GM19023 (cell line): ENCODE results near the gene EPM2A.
"Not testable (repeated sequence)": the region's sequence is repeated elsewhere in the genome, so short reads cannot be mapped to it uniquely, and the experiment has no call there.

Source experiments
- ATAC-seq: cut with Tn5 transposase; IDR thresholded peaks from one replicate; pipeline ENCODE4 v1.9.1; 2021; ENCODE audit warnings: mild to moderate bottlenecking, moderate library complexity; ENCODE audit not compliant: unreplicated experiment

Gene EPM2A

GRCh38 chr6:145731447-145731846 is 3.9 kb downstream of the EPM2A start:
- ATAC-seq = no peak

GRCh38 chr6:145729887-145730286 is 5.4 kb downstream of the EPM2A start:
- no peak for ATAC-seq

GRCh38 chr6:145728444-145729385 is 6.6 kb downstream of the EPM2A start:
- ATAC-seq = no peak

- ATAC-seq = no peak
These were observed 7.4 kb downstream of the EPM2A start for GRCh38 chr6:145727817-145728388.

GRCh38 chr6:145725570-145725969 is 9.8 kb downstream of the EPM2A start:
- no peak for ATAC-seq

- ATAC-seq = no peak
These were observed 11.7 kb downstream of the EPM2A start for GRCh38 chr6:145723646-145724045.

- no peak for ATAC-seq
These were observed 13.1 kb downstream of the EPM2A start for GRCh38 chr6:145722190-145722589.

GRCh38 chr6:145721144-145721543 is 14.2 kb downstream of the EPM2A start:
- no peak for ATAC-seq

GRCh38 chr6:145715426-145715825 is 19.9 kb downstream of the EPM2A start:
- ATAC-seq = no peak

- no peak for ATAC-seq
These were observed 20.6 kb downstream of the EPM2A start for GRCh38 chr6:145714731-145715130.

GRCh38 chr6:145713773-145714172 is 21.5 kb downstream of the EPM2A start:
- no peak for ATAC-seq

GRCh38 chr6:145711372-145711771 is 23.9 kb downstream of the EPM2A start:
- no peak for ATAC-seq

- no peak for ATAC-seq
These were observed 27.9 kb downstream of the EPM2A start for GRCh38 chr6:145707397-145707796.

- ATAC-seq = no peak
These were observed 29.8 kb downstream of the EPM2A start for GRCh38 chr6:145705561-145705960.

GRCh38 chr6:145704143-145704781 is 31.1 kb downstream of the EPM2A start:
- no peak for ATAC-seq

GRCh38 chr6:145699462-145699861 is 35.9 kb downstream of the EPM2A start:
- no peak for ATAC-seq

GRCh38 chr6:145697401-145697800 is 37.9 kb downstream of the EPM2A start:
- not testable (repeated sequence) for ATAC-seq

GRCh38 chr6:145694083-145694737 is 41.1 kb downstream of the EPM2A start:
- no peak for ATAC-seq

- ATAC-seq = no peak
These were observed 44.4 kb downstream of the EPM2A start for GRCh38 chr6:145690969-145691368.

GRCh38 chr6:145689529-145689928 is 45.8 kb downstream of the EPM2A start:
- ATAC-seq = no peak

- ATAC-seq = no peak
These were observed 46.8 kb downstream of the EPM2A start for GRCh38 chr6:145688493-145688905.
